Esophagus muscularis mucosa (tissue), 4 donors: ENCODE data around the gene PDLIM4.

Source experiments
- EP300 ChIP-seq: sonication (generic); formaldehyde crosslinking; IDR thresholded peaks from one replicate; pipeline ENCODE4 v1.6.1; 2017; ENCODE audit warnings: antibody characterized with exemption
- POLR2A ChIP-seq: fragments of 450-650 bp; IDR thresholded peaks from one replicate; pipeline ENCODE4 v1.6.1; 2017; ENCODE audit warnings: antibody characterized with exemption, moderate library complexity, mild to moderate bottlenecking, low read depth
- POLR2AphosphoS5 ChIP-seq, 2 donors: sonication (generic); formaldehyde crosslinking; IDR thresholded peaks; one replicate each; pipeline ENCODE4 v1.6.1; 2017; ENCODE audit warnings: antibody characterized with exemption in 2 of 2
- TF ChIP-seq, protein P1 (sequence below), 3 experiments: fragments of 200-600 bp in 2 of 3; fragments of 450-650 bp in 1 of 3; sonication (generic) in 2 of 3; IDR thresholded peaks; one replicate each; pipeline ENCODE4 v1.5.1; 2017 to 2019; ENCODE audit warnings: antibody characterized with exemption in 3 of 3, mild to moderate bottlenecking in 2 of 3, moderate library complexity in 1 of 3

DNA sequence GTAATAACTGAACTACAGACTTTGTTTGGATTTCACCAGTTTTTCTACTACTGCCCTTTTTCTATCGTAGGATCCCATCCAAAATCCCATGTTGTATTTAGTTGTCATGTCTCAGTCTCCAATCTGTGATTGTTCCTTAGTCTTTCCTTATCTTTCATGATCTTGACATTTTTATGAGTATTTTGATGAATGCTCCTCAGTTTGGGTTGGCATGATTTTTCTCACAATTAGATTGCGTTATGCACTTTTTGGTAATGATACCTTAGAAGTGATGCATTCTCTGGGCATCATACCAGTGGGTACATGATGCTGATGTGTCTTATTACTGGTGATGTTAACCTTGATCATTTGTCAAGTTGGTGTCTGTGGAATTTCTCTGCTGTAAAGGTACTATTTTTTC lies 42.4 kb downstream of the PDLIM4 start:
- TF ChIP-seq POLR2A (no peak), POLR2AphosphoS5 (IDR thresholded peaks at IDR 0.05) (no peak), EP300 (no peak)
- TF ChIP-seq, protein P1, sequence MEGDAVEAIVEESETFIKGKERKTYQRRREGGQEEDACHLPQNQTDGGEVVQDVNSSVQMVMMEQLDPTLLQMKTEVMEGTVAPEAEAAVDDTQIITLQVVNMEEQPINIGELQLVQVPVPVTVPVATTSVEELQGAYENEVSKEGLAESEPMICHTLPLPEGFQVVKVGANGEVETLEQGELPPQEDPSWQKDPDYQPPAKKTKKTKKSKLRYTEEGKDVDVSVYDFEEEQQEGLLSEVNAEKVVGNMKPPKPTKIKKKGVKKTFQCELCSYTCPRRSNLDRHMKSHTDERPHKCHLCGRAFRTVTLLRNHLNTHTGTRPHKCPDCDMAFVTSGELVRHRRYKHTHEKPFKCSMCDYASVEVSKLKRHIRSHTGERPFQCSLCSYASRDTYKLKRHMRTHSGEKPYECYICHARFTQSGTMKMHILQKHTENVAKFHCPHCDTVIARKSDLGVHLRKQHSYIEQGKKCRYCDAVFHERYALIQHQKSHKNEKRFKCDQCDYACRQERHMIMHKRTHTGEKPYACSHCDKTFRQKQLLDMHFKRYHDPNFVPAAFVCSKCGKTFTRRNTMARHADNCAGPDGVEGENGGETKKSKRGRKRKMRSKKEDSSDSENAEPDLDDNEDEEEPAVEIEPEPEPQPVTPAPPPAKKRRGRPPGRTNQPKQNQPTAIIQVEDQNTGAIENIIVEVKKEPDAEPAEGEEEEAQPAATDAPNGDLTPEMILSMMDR (IDR thresholded peaks at IDR 0.05), result no peak
